Lung microvascular endothelial cell (primary cell): Measurements from ENCODE around the gene CEND1. TPM values are rescaled to one million over a fixed set of nuclear protein-coding genes. Genes with fewer than 3 reads are reported as not detected.

Experiments
- DNase-seq, 2 donors: peaks; one replicate each; pipeline versions ENCODE4 v3.0.0 to v3.0.0-alpha.2; 2010; ENCODE audit warnings: low read depth in 2 of 2
- total RNA-seq: library from RNA; depleted of rRNA; stranded (reverse); fragments of >200 nt; gene quantifications from 2 replicates; pipeline ENCODE4 v1.2.1, GENCODE V29; 2014

The CEND1 gene
- total RNA-seq, 1 donor from 2014 or later: under 0.01 TPM

DNA sequence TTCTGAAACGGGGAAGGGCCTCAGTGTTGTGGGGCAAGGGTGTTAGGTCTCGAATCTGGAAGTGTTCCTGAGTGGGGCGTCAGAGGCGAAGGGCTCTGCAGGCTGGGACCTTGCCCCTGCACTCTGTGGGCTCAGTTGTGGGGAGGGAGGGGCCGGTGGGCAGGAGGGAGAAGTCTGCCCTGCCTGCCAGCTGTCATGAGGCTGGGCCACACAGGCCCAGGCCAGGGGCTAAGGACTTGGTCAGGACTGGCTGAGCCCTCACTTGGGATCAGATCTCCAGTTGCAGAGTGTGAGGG is 38.0 kb upstream of the CEND1 start, which contains the start of gene CRACR2B:
TSS of gene CRACR2B (plus strand) at position 23 of the 296 bp plus-strand sequence. CDS start 689 bp downstream, outside the sequence.
- DNase-seq: no peak

DNA sequence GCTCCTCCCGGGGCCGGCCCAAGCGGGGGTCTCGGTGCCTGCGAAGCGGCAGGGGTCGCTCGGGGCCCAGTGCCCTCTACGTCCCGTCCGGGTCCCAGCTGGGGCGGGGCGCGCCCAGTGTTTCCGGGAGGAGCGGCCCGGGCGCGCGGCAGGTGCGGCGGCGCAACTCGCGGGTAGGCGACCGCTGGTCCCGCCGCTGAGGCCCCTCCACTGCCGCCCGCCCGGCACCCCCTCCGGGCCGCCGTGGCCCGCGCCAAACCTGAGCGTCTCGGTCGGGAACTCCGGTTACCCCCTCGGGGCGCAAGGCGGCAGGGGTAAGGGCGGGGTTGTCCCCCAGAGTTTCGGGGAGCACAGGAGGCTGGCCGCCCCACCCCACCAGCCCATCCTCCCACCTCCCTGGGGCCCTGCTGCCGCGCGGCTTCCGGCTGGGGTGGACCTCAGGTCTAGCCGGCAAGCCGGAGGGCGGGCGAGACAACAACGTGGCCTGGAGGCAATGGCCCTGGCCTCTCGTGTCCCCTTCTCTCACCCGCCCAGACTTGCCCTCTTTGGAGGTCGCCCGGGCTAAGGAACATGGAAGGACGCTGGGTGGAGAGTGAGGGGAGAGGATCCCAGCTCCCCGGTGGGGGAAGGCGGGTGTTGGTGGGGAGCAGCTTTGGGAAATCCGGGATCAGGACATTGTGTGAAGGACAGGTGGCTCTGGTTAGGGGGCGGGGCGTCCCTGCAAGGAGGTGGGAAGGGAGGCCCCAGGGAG is 37.4 kb upstream of the CEND1 start:
- DNase-seq: no peak

DNA sequence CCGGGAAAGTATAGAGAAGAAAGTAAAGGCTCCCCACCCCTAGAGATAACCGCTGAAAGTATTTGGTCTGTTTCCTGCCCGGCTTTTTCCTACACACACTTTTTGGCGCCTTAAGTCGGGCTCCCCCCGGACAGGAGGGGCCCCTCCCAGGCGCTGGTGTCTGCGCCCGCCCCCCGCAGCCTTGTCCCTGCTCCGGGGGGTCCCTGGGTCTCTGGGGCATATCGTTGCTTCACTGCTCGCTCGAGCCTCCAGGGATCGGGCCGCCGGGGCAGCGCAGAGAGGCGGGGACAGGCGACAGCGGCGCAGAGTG is 36.9 kb upstream of the CEND1 start:
- DNase-seq: no peak

DNA sequence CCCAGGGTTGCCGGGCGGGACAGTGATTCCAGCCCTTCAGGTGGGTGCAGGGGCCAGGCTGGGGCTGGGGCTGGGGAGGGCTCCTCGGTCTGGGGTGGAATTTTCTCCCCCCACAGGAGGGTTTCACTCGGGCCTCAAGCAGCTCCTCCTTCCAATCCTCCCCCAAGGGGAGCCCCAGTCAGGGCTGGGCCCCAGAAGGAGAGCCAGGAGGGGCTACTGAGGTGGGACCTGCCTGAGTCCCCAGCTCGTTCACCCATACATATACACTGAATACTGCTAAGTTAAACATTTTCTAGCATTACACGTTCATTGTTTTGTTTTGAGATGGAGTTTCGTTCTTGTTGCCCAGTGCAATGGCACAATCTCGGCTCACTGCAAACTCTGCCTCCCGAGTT is 36.3 kb upstream of the CEND1 start:
- DNase-seq: no peak

DNA sequence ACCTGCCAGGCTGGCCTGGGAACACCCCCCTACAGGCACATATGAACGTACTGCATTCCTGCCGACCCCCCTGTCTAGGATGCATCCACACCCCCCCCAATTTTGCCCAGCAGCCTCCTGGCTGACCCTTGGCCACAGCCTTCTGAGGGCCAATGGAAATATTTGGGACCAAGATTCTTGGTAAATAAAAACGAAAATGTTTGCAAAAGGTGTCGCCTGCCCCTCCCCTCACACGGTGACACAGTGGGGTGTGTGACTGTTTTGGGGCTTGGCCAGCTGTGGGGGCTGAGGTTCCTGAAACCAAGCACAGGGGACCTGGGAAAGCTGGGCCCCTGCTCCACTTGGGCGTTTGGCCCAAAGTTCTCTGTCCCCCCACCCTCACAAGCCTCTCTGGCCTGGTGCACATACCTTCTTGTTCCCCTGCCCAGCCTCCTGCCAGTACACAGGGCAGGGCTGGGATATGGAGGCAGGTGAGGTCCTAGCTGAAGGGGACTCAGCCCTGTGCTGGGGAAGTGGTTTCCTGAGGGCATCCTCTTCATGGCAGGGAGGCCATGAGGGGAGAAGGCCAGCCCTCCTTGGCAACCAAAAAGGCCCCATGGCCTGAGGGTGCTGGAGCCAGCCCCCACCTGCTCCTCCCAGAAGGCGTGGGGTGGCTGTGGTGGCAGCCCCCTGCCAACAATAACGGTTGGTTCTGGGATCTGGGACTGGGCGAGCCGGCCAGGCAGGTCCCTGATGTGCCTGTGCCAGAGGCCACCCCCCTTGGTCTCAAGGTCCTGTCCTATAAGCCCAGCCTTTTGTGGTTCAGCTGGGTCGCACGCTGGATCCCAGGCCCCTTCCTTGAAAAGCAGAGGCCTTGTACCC is 35.7 kb upstream of the CEND1 start:
- DNase-seq: no peak

DNA sequence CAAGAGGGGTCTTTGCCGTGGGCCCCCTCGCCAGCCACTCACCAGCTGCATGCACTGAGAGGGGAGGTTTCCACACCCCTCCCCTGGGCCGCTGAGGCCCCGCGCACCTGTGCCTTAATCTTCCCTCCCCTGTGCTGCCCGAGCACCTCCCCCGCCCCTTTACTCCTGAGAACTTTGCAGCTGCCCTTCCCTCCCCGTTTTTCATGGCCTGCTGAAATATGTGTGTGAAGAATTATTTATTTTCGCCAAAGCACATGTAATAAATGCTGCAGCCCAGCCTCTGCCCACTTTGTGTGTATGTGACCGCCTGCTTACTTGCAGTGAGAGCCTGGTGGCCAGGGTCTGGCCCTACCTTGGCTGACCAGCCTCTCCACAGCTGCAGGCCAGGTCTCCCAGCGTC is 35.1 kb upstream of the CEND1 start:
- DNase-seq: no peak

DNA sequence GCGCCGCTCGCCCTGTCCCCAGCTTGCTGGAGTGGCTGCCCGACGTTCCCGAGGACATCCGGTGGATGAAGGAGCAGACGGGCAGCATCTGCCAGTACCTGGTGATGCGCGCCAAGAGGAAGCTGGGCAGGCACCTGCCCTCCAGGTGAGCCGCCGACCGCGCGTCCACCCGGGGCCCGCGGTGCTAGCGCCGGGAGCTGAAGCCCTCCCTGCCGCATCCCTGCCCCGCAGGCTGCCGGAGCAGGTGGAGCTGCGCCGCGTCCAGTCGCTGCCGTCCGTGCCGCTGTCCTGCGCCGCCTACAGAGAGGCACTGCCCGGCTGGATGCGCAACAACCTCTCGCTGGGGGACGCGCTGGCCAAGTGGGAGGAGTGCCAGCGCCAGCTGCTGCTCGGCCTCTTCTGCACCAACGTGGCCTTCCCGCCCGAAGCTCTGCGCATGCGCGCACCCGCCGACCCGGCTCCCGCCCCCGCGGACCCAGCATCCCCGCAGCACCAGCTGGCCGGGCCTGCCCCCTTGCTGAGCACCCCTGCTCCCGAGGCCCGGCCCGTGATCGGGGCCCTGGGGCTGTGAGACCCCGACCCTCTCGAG is 34.5 kb upstream of the CEND1 start:
- no peak for DNase-seq

DNA sequence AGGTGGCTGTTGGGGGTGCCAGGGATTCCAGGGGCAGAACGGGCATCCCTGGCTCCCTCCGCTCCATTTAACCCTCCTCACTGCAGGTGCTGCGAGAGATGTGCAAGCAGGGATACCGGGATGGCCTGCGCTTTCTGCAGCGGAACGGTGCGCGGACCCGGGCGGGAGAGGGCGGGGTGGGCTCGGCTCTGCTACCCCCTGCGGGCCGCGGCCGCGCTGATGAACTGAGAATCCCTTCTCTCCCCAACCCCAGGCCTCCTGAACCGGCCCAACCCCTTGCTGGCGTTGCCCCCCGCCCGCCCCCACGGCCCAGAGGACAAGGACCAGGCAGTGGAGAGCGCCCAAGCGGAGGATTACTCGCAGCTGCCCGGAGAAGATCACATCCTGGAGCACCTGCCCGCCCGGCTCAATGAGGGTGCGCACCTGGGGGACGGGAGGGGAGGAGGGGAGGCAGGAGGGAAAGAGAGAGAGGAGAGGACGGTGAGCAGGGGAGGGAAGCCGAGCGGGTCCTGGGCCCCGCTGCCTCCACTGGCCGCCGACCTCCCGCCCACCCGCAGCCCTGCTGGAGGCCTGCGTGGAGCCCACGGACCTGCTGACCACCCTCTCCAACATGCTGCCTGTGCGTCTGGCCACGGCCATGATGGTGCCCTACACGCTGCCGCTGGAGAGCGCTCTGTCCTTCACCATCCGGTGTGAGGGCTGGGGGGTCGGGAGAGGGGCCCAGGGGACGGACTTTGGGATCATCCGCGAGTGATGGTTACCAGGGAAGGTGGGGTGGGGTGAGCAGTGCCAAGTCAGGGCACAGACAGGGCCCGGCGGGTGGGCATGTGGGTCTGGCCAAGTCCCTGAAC is 33.8 kb upstream of the CEND1 start:
- DNase-seq: no peak

DNA sequence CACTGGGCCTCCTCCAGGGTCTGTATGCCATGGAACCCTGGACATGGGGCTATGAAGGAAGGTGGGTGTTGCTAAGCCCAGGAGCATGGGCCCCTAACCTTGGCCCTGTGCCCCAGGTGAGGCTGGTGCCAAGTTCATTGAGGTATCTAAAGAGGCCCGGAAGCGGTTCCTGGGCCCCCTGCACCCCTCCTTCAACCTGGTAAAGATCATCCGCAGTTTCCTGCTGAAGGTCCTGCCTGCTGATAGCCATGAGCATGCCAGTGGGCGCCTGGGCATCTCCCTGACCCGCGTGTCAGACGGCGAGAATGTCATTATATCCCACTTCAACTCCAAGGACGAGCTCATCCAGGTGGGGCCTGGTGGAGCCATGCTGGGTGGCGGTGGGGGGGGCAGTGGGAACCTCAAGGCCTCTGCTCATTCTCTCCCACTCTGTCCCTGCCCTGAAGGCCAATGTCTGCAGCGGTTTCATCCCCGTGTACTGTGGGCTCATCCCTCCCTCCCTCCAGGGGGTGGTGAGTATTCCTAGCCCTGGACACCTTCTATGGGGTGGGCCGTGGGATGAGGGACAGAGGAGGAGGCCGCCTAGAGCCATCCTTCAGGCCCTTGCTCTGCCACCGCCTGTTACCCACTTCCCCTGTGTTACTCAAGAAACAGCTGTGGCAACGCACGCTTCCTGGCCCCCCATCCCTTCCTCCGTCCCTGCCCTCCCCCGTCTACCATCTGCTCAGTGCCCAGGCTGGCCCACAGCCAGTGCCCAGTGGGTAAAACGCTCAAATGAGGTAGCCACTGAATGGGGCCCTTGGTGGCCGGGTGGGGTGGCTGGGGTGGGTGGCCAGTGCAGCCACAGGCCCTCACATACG is 31.9 kb upstream of the CEND1 start:
- DNase-seq: no peak

DNA sequence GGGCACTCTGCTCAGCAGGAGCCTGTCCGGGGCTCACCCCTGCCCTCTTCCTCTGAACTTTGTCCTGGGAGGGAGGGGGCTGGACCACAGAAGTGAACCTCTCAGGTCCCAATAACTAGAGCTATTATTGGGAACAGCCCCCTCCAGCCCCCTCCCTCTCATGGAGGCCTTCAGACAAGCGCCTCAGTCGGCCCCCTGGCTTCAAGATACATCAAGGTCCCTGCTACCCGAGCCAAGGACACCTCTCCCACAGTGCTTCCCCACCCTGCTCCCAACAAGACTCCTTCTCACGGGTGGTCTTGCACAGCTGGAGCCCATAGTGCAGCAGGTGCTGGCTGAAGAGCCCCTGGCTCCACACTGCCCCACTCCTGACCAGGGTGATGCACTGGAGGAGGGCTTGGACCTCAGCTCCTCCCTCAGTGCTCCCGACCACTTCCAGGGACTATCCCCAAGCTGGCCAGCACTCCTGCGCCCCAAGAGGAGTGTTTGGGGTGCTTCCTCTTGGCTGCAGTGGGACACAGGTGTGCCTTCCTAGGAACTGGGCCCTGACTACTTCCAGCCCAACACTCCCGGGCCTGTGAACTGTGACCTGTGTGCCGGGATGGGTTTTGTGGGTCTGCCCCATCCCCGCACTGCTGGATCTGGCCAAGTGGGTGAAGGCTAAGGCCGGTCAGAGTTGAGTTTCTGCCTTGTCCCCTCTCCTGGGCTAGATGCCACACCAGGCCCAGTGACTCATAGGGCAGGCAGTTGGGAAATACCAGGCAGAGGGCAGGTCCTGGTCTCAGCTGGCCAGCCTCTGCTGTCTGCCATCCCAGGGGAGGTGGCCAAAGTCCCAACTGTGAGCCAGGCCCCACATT is 31.0 kb upstream of the CEND1 start:
- DNase-seq: peak in 1 of 2 donors; percentile 64

DNA sequence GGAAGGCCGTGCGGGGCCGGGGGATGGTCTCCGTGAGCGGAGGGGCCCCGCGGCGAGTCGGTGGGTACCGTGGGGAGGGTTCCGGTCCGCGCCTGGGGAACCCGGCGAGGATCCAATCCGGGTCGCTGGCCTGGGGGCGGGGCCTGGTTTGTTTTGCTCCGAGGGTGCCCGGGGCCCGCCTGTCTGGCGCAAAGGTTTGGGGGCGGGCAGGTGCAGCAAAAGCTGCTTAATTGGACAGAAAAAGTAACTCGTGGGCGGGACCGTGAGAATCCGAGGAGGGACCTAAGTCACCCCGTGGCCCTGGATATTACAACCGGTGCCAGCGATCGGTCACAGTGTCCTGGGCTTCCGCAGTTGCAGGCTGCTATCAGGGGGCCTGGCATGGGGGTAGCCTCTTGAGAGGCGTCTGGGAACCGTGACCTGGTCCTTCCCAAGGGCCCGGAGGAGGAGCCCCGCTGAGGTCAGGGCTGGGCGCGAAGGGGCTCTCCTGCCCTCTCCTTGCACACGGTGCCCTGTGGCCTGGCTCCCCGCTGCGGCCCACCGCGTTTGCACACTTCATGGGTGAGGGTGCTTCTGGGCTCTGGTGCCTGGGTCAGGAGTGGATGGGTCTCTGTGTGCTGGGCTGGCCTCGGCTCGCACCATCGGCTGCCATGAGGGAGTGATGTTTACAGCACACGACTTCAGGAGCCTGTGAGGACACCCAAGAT is 30.2 kb upstream of the CEND1 start:
- peak; percentile 77 to 92 for DNase-seq

DNA sequence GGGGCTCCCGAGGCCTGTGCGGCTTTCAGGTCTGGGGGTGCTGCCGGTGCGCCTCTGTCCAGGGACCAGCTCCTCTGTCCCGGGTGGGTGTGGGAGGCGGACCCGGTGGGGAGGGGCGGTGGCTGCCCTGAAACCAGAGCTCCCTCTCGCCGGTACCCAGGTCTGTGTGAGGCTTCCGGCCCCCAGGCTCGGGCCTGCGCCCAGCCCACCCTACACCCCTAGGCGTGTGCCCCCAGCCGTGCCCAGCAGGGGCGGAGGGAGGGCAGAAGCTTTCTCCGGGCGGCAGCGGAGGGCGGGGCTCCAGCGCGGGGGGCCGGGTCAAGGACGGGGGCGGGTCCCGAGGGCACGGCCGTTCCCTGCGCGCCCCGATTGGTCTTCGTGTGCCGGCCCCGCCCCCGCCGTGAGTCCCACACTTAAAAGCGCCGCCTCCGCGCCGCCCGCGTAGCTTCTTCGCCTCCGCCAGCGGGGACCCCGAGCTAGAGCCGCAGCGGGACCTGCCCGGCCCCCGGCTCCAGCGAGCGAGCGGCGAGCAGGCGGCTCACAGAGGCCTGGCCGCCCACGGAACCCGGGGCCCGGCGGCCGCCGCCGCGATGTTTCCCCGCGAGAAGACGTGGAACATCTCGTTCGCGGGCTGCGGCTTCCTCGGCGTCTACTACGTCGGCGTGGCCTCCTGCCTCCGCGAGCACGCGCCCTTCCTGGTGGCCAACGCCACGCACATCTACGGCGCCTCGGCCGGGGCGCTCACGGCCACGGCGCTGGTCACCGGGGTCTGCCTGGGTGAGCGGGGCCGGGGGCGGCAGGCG is 29.4 kb upstream of the CEND1 start:
- peak; percentile 89 to 93 for DNase-seq

DNA sequence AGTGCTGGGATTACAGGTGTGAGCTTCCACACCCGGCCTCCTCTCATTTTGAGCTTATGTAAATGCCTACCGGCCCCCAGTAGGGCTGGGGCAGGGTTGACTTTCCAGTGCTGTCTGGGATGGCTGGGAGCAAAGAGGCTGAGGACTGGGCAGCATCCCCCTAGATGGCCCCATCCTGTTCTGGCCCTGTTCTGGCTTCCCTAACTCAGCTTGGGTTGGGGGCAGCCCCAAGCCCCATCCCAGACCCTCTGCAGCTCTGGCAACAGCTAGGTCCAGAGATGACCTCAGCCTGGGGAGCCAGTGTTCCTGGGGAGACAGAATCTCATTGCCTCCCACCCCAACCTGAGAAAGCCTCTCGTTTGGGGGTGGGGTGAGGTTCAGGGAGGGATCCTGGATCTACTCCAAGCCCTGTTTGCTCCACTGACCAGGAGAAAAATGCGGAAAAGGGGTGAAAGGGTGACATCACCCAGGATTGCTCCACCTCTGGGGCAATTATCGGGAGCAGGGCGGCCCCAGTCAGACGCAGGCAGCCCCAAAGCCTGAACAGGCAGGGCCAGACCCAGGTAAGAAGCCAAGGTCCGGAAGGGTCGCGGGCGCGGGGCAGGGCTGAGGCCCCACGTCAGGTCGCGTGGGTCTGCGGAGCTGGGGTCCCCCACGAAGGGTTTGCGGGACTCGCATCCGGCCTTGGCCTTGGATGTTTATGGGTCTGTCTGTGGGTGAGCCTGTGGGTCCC is 28.7 kb upstream of the CEND1 start, which contains the start of gene PNPLA2:
TSS of gene PNPLA2 (plus strand) at position 519 of the 733 bp plus-strand sequence. CDS start 805 bp downstream, outside the sequence.
- no peak for DNase-seq

DNA sequence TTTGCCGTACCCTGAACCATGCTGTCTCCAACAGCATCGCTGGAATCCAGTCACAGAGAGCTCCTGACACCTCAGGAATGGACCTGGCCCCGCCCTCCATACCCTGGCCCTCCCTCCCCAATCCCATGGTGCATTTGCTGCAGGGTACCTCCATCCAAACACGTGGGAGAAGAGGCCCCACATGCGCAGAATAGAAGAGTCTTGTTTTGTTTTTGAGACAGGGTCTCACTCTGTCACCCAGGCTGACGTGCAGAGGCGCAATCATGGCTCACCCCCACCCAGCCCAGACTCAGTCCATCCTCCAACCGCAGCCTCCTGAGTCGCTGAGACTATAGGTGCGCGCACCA is 26.5 kb upstream of the CEND1 start:
- no peak for DNase-seq

DNA sequence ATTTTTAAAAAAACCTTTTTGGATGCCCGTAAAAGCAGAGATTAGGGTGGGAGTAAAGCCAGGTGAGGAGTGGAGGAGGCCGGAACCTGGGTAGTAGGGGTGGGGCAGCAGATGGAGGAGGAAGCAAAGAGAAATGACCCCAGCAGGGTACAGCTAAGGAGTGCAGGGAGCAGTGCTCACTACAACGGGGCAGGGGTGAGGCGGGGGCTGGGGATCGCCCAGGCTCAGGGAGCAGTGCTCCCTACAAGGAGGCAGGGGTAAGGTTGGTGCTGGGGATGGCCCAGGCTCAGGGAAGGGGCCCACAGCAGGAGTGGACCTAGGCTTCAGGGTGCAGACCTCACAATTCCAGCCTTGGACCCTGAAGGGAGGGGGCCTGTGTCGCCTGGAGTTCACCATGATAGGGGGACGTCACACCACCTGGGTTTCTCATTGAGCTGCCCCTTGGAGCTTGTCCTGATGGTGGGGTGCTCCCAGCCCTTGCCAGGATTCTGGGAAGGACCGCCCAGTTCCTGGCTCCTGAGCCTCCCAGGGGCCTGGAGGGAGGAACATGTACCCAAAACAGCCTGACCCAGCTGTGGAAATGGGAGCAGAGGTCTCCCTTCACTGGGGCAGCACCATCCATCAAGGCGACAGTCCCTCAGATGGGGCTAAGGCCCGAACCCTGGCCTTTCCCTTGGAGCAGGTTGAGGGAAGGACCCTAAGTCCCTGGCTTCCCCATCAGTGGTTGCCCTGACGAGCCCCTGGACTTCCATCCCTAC is 26.0 kb upstream of the CEND1 start:
- no peak for DNase-seq

DNA sequence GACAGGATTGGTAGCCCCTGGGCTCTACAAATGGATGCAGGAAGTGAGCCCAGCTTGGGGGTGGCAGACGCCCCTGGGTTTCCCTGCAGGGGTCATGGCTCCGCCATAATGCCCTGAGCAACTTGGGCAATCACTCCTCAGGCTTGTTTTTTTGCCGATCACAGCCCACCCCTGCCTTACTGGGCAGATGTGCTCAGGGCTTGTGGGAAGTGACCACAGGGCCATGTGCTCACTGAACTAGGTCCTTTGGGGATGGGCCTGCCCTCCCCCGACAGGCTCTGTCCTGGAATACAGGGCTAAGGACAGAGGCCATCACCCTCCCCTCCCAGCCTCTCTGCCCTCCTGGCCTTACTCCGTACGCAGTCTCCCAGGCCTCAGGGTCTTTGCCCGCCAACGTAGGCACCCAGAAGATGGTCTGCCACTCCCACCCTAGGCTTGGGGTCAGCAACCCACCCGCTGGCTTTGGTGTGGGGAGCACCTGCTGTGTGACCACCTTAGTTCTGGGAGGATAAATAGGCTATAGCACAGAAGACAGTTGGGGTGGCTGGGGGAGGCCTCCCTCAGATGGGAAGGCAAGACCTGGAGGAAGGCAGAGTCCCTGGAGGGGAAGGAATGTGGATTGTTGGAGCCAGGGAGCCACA is 23.7 kb upstream of the CEND1 start:
- DNase-seq: no peak
